GM23338 (cell line): ENCODE results near the gene ADAM17. TPM values are rescaled to one million over a fixed set of nuclear protein-coding genes. Genes with fewer than 3 reads are reported as not detected.

ENCODE experiments used
- ATAC-seq: fragments of 200-7000 bp; cut with Tn5 transposase; 3 replicates; pipeline ENCODE4 v1.9.1; 2020
- DNase-seq: peaks from one replicate; pipeline ENCODE4 v3.0.0-alpha.2; 2015; ENCODE audit warnings: low spot score
- H2AFZ ChIP-seq: fragments of 200-600 bp; sonication (generic); 2 replicates; pipeline ENCODE4 v1.8.0; 2016; ENCODE audit warnings: antibody characterized with exemption, mild to moderate bottlenecking, moderate library complexity
- H3F3A ChIP-seq: fragments of 200-600 bp; sonication (generic); replicated peaks from 2 replicates; pipeline ENCODE4 v1.8.0; 2017; ENCODE audit warnings: antibody characterized with exemption, mixed run types, low read depth
- H3K27ac ChIP-seq: fragments of 200-600 bp; sonication (generic); 2 replicates; pipeline ENCODE4 v1.6.1; 2016; ENCODE audit warnings: low read depth
- H3K27me3 ChIP-seq: fragments of 200-600 bp; sonication (generic); 2 replicates; pipeline ENCODE4 v1.8.0; 2016; ENCODE audit warnings: mild to moderate bottlenecking, mixed run types, moderate library complexity; ENCODE audit not compliant: insufficient read depth
- H3K36me3 ChIP-seq: fragments of 200-600 bp; sonication (generic); 2 replicates; pipeline ENCODE4 v1.8.0; 2016; ENCODE audit warnings: mild to moderate bottlenecking; ENCODE audit not compliant: insufficient read depth
- H3K4me1 ChIP-seq: fragments of 200-600 bp; sonication (generic); 2 replicates; pipeline ENCODE4 v1.8.0; 2016; ENCODE audit warnings: mild to moderate bottlenecking, moderate library complexity; ENCODE audit not compliant: insufficient read depth
- H3K4me2 ChIP-seq: fragments of 200-600 bp; sonication (generic); 2 replicates; pipeline ENCODE4 v1.7.1; 2017; ENCODE audit warnings: mixed run types
- H3K4me3 ChIP-seq: fragments of 200-600 bp; sonication (generic); 2 replicates; pipeline ENCODE4 v1.6.1; 2016; ENCODE audit warnings: mixed run types
- H3K79me2 ChIP-seq: fragments of 200-600 bp; sonication (generic); replicated peaks from 2 replicates; pipeline ENCODE4 v1.8.0; 2017; ENCODE audit warnings: mild to moderate bottlenecking; ENCODE audit not compliant: insufficient read depth
- H3K9me2 ChIP-seq: fragments of 200-600 bp; sonication (generic); 2 replicates; pipeline ENCODE4 v1.8.0; 2017; ENCODE audit not compliant: insufficient read depth
- H4K20me1 ChIP-seq: fragments of 200-600 bp; sonication (generic); replicated peaks from 2 replicates; pipeline ENCODE4 v1.8.0; 2017; ENCODE audit warnings: mild to moderate bottlenecking; ENCODE audit not compliant: insufficient read depth
- H3K27ac Mint-ChIP-seq: 2 replicates; pipeline ENCODE4 v1.8.0; 2020; ENCODE audit warnings: inconsistent platforms, mild to moderate bottlenecking, moderate library complexity, mixed read lengths
- H3K27me3 Mint-ChIP-seq: 3 replicates; pipeline ENCODE4 v1.8.0; 2022; ENCODE audit warnings: low read depth, mild to moderate bottlenecking, moderate library complexity, mixed read lengths, inconsistent platforms; ENCODE audit not compliant: insufficient read depth, poor library complexity
- H3K36me3 Mint-ChIP-seq: 3 replicates; pipeline ENCODE4 v1.8.0; 2021; ENCODE audit warnings: low read depth, mild to moderate bottlenecking, inconsistent platforms, moderate library complexity, mixed read lengths
- H3K4me1 Mint-ChIP-seq: 3 replicates; pipeline ENCODE4 v1.8.0; 2020; ENCODE audit warnings: mild to moderate bottlenecking, inconsistent platforms, mixed read lengths
- H3K4me3 Mint-ChIP-seq: 3 replicates; pipeline ENCODE4 v1.8.0; 2021; ENCODE audit warnings: moderate library complexity, mild to moderate bottlenecking, inconsistent platforms, mixed read lengths
- H3K9me3 Mint-ChIP-seq: 3 replicates; pipeline ENCODE4 v1.8.0; 2020; ENCODE audit warnings: moderate library complexity, mild to moderate bottlenecking, inconsistent platforms, mixed read lengths
- CREB1 ChIP-seq: fragments of 250-450 bp; sonication (Bioruptor Pico); IDR thresholded peaks from 2 replicates; pipeline ENCODE4 v1.5.0; 2020; ENCODE audit warnings: low read depth, mild to moderate bottlenecking, moderate library complexity
- EZH2phosphoT487 ChIP-seq: fragments of 200-600 bp; sonication (generic); IDR thresholded peaks from one replicate; pipeline ENCODE4 v1.8.1; 2018; ENCODE audit warnings: antibody characterized with exemption; ENCODE audit not compliant: unreplicated experiment
- JUNB ChIP-seq: IDR thresholded peaks from one replicate; pipeline ENCODE4 v1.6.1; 2016; ENCODE audit warnings: antibody characterized with exemption; ENCODE audit not compliant: unreplicated experiment
- NANOG ChIP-seq: IDR thresholded peaks from 2 replicates; pipeline ENCODE4 v1.6.1; 2016; ENCODE audit warnings: antibody characterized with exemption, borderline replicate concordance
- POLR2AphosphoS5 ChIP-seq: IDR thresholded peaks from 2 replicates; pipeline ENCODE4 v1.6.1; 2016; ENCODE audit warnings: antibody characterized with exemption, low read depth
- STAT1 ChIP-seq: IDR thresholded peaks from one replicate; pipeline ENCODE4 v1.6.1; 2016; ENCODE audit warnings: antibody characterized with exemption; ENCODE audit not compliant: unreplicated experiment
- ZNF331 ChIP-seq: fragments of 250-450 bp; sonication (Bioruptor Pico); IDR thresholded peaks from 2 replicates; pipeline ENCODE4 v1.5.0; 2020; ENCODE audit warnings: low read depth, mild to moderate bottlenecking, moderate library complexity
- polyA plus RNA-seq: library from polyadenylated mRNA; unstranded; fragments of >200 nt; fragmentation: Nextera tagmentation; extraction: Ambion mirVana; gene quantifications from 2 replicates; pipeline ENCODE4 v1.2.1, GENCODE V29; 2016
- total RNA-seq: library from RNA; depleted of rRNA; stranded (reverse); fragments of >200 nt; shearing (Covaris generic); gene quantifications from 2 replicates; pipeline ENCODE4 v1.2.3, GENCODE V29; 2014
- TF ChIP-seq, protein P1 (sequence below): IDR thresholded peaks from one replicate; pipeline ENCODE4 v1.6.1; 2018; ENCODE audit warnings: antibody characterized with exemption; ENCODE audit not compliant: unreplicated experiment
- TF ChIP-seq, protein P2 (sequence below): IDR thresholded peaks from 2 replicates; pipeline ENCODE4 v1.6.1; 2016; ENCODE audit warnings: antibody characterized with exemption
- TF ChIP-seq, protein P3 (sequence below), 2 experiments: fragments of 200-600 bp in 1 of 2; sonication (generic) in 1 of 2; conservative IDR thresholded peaks; 2 replicates each; pipeline versions ENCODE4 v1.5.1 to v1.6.1; 2016 to 2017; ENCODE audit warnings: antibody characterized with exemption in 2 of 2, low read depth in 2 of 2, mild to moderate bottlenecking in 2 of 2, moderate library complexity in 1 of 2

The ADAM17 gene
- total and polyA plus RNA-seq, 2 experiments from 2014 or later = 8.3 to 23.5 TPM

DNA sequence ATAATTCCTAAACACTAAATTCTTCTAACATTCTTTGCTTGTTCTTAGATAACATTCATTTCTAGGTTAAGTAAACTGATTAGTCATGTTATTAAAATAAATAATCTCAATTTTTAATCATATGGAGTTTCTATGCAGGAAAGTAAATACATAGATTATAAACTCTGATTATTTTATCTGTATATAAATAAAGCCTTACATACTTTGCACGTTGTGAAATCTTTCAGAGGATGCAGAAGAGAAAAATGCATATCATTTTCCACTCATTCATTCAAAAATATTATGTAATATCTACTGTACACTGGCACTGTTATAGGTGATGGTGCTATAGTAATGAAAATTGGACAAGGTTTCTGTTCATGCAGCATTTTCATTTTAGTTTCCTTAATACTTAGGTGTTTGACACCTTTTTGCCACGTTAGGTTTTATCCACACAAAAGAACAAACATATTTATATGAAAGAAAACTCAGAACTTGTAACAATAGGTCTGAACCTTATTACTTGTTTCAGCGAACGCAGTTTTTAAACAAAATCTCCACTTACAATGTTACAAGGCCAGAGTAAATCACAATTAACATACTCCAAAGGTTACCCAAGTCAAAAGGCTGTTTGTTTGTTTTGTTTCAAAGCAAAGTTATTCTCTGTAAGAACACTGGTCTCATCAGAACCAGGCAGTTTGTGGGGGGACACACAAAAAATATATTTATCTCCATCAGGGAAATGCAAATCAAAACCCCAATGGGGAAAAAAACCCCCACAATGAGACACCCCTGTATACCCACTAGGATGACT is 27.4 kb downstream of the ADAM17 start (continued):
- TF ChIP-seq, protein P1, sequence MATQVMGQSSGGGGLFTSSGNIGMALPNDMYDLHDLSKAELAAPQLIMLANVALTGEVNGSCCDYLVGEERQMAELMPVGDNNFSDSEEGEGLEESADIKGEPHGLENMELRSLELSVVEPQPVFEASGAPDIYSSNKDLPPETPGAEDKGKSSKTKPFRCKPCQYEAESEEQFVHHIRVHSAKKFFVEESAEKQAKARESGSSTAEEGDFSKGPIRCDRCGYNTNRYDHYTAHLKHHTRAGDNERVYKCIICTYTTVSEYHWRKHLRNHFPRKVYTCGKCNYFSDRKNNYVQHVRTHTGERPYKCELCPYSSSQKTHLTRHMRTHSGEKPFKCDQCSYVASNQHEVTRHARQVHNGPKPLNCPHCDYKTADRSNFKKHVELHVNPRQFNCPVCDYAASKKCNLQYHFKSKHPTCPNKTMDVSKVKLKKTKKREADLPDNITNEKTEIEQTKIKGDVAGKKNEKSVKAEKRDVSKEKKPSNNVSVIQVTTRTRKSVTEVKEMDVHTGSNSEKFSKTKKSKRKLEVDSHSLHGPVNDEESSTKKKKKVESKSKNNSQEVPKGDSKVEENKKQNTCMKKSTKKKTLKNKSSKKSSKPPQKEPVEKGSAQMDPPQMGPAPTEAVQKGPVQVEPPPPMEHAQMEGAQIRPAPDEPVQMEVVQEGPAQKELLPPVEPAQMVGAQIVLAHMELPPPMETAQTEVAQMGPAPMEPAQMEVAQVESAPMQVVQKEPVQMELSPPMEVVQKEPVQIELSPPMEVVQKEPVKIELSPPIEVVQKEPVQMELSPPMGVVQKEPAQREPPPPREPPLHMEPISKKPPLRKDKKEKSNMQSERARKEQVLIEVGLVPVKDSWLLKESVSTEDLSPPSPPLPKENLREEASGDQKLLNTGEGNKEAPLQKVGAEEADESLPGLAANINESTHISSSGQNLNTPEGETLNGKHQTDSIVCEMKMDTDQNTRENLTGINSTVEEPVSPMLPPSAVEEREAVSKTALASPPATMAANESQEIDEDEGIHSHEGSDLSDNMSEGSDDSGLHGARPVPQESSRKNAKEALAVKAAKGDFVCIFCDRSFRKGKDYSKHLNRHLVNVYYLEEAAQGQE = no peak
- TF ChIP-seq NANOG (no peak), POLR2AphosphoS5 (no peak)

DNA sequence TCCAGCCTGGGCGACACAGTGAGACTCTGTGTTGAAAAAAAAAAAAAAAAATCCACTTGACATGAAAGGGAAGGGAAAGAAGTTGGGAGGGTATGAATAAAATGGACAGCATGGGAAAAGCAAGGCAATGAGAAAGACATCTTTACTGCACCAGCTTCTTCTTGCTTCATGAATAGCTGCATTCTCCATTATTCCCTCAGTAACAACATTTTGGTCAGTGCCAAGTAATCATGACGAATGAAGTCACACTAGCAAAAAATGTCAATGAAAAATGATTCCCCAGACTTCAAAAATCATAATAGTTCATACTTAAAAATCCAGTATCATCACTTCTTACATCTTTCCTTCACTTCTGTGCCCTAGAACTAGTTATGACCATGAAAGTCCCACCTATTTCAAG is 30.4 kb downstream of the ADAM17 start:
- no peaks in the 10 kb centered on the region for H3K9me3 Mint-ChIP-seq
- Histone ChIP-seq H3K79me2 (no peaks in the 10 kb centered on the region), H3K27me3 (no peaks in the 10 kb centered on the region), H3F3A (no peaks in the 10 kb centered on the region), H3K4me1 (no peaks in the 10 kb centered on the region), H3K9me2 (no peaks in the 10 kb centered on the region), H3K4me3 (no peak overlapping the region), H3K36me3 (peaks cover 6% of the 10 kb centered on the region), H3K4me2 (no peak overlapping the region), H4K20me1 (no peaks in the 10 kb centered on the region), H3K27ac (no peak overlapping the region), H2AFZ (no peak overlapping the region)
- H3K4me1 Mint-ChIP-seq = no peaks in the 10 kb centered on the region
- ATAC-seq (no peak), DNase-seq (no peak)
- no peaks in the 10 kb centered on the region for H3K27me3 Mint-ChIP-seq
- peaks cover 30% of the 10 kb centered on the region for H3K36me3 Mint-ChIP-seq
- H3K4me3 Mint-ChIP-seq = no peak overlapping the region
- no peak overlapping the region for H3K27ac Mint-ChIP-seq
- TF ChIP-seq NANOG (no peak), ZNF331 (no peak), JUNB (no peak), POLR2AphosphoS5 (no peak), EZH2phosphoT487 (no peak), CREB1 (CRISPR knock-in tag) (no peak), STAT1 (no peak)
- TF ChIP-seq, protein P2, sequence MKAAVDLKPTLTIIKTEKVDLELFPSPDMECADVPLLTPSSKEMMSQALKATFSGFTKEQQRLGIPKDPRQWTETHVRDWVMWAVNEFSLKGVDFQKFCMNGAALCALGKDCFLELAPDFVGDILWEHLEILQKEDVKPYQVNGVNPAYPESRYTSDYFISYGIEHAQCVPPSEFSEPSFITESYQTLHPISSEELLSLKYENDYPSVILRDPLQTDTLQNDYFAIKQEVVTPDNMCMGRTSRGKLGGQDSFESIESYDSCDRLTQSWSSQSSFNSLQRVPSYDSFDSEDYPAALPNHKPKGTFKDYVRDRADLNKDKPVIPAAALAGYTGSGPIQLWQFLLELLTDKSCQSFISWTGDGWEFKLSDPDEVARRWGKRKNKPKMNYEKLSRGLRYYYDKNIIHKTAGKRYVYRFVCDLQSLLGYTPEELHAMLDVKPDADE = no peak
- TF ChIP-seq, protein P3, sequence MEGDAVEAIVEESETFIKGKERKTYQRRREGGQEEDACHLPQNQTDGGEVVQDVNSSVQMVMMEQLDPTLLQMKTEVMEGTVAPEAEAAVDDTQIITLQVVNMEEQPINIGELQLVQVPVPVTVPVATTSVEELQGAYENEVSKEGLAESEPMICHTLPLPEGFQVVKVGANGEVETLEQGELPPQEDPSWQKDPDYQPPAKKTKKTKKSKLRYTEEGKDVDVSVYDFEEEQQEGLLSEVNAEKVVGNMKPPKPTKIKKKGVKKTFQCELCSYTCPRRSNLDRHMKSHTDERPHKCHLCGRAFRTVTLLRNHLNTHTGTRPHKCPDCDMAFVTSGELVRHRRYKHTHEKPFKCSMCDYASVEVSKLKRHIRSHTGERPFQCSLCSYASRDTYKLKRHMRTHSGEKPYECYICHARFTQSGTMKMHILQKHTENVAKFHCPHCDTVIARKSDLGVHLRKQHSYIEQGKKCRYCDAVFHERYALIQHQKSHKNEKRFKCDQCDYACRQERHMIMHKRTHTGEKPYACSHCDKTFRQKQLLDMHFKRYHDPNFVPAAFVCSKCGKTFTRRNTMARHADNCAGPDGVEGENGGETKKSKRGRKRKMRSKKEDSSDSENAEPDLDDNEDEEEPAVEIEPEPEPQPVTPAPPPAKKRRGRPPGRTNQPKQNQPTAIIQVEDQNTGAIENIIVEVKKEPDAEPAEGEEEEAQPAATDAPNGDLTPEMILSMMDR (conservative IDR thresholded peaks at IDR 0.05; ENCODE audit: low read depth in 2 of 2) = no peak
- TF ChIP-seq, protein P1 = no peak
